Measurements from ENCODE around the gene SORCS2. TPM values are rescaled to one million over a fixed set of nuclear protein-coding genes. Genes with fewer than 3 reads are reported as not detected.

The SORCS2 gene
- polyA plus RNA-seq, 1 of the 3 experiments (the other 2 are of a cell fraction) = 1.6 TPM

DNA sequence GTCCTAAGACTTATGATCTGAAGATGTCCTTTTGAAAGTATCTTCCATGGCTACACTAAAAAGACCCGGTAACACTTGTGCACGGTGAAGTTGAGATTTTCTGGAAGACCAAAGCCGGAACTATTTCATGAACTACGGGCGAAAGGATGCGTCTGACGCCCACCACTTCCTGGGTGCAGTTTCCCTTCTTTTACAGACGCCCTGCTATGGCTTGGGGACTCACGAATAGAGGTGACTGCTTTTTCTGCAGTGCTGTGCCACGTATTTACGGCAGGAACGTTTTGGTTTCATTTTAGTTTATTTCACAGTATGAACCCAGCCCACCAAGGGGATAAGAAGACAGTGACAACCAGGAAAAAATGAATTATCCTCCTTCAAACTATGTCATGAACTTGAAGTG, 566.9 kb downstream of the SORCS2 start:
- H3F3A ChIP-seq (replicated peaks; ENCODE audit: insufficient read depth) = peaks cover 27% of the 10 kb centered on the region
- TF ChIP-seq MXI1 (IDR thresholded peaks at IDR 0.05; ENCODE audit: low read depth, low read length) (no peak), NFIC (IDR thresholded peaks at IDR 0.05; ENCODE audit: borderline replicate concordance) (no peak), TCF12 (IDR thresholded peaks at IDR 0.05) (no peak)
- TF ChIP-seq, protein P1, sequence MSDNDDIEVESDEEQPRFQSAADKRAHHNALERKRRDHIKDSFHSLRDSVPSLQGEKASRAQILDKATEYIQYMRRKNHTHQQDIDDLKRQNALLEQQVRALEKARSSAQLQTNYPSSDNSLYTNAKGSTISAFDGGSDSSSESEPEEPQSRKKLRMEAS (IDR thresholded peaks at IDR 0.05; ENCODE audit: low read depth) = no peak
- H3K27me3 ChIP-seq (ENCODE audit: insufficient read depth) = no peaks in the 10 kb centered on the region
- no peak overlapping the region for H2AFZ ChIP-seq (ENCODE audit: low read depth)
- no peak overlapping the region for H3K4me3 ChIP-seq (ENCODE audit: low read depth in 2 of 2, low read length in 1 of 2)
- CTCF ChIA-PET = interaction anchor here (3.5 to 7.4 kb wide), 3 partner anchors 11 to 227 kb away, joined by 15 to 135 read pairs (median 46); no protein-coding TSS in a partner anchor
- H4K20me1 ChIP-seq (ENCODE audit: insufficient read depth) = peaks cover 49% of the 10 kb centered on the region
- POLR2A ChIA-PET = no interaction called here
- H3K27ac ChIP-seq (ENCODE audit: low read depth in 2 of 2, low read length in 1 of 2) = no peak overlapping the region
- H3K4me1 ChIP-seq (ENCODE audit: control insufficient read depth in 1 of 2, insufficient read depth in 2 of 2, low read depth in 1 of 2, low read length in 1 of 2) = no peaks in the 10 kb centered on the region; a peak in 1 of 4 replicates
- peaks cover 48% of the 10 kb centered on the region for H3K79me2 ChIP-seq (ENCODE audit: insufficient read depth)
- no peaks in the 10 kb centered on the region for H3K9me2 ChIP-seq
- peaks cover 53 to 86% of the 10 kb centered on the region in 2 experiments for H3K36me3 ChIP-seq (replicated peaks in 1 of 2; ENCODE audit: control insufficient read depth in 1 of 2, insufficient read depth in 2 of 2, low read length in 1 of 2)
- no peak overlapping the region for H3K4me2 ChIP-seq
- no peak for DNase-seq
- no peaks in the 10 kb centered on the region for H3K9me3 ChIP-seq
- 95% methylated on average over 12 of the region's 12 CpGs for WGBS (ENCODE audit: low lambda C conversion rate)
- H3K9ac ChIP-seq = no peak overlapping the region

GRCh38 chr4:7759635-7760034, 567.3 kb downstream of the SORCS2 start:
- H3K9ac ChIP-seq = no peak overlapping the region
- ChIA-PET CTCF (interaction anchor here (3.5 to 7.4 kb wide), 3 partner anchors 10 to 227 kb away, joined by 15 to 135 read pairs (median 46); no protein-coding TSS in a partner anchor), POLR2A (no interaction called here)
- H3K4me2 ChIP-seq = no peak overlapping the region
- H3K79me2 ChIP-seq (ENCODE audit: insufficient read depth) = peaks cover 51% of the 10 kb centered on the region
- no peaks in the 10 kb centered on the region; a peak in 1 of 4 replicates for H3K4me1 ChIP-seq (ENCODE audit: control insufficient read depth in 1 of 2, insufficient read depth in 2 of 2, low read depth in 1 of 2, low read length in 1 of 2)
- DNase-seq = no peak
- no peak overlapping the region for H3K4me3 ChIP-seq (ENCODE audit: low read depth in 2 of 2, low read length in 1 of 2)
- peaks cover 31% of the 10 kb centered on the region for H3F3A ChIP-seq (replicated peaks; ENCODE audit: insufficient read depth)
- WGBS (ENCODE audit: low lambda C conversion rate) = 90% methylated on average over 3 of the region's 7 CpGs
- no peak overlapping the region for H3K27ac ChIP-seq (ENCODE audit: low read depth in 2 of 2, low read length in 1 of 2)
- no peaks in the 10 kb centered on the region for H3K9me2 ChIP-seq
- no peaks in the 10 kb centered on the region for H3K27me3 ChIP-seq (ENCODE audit: insufficient read depth)
- no peaks in the 10 kb centered on the region for H3K9me3 ChIP-seq
- peaks cover 53% of the 10 kb centered on the region for H4K20me1 ChIP-seq (ENCODE audit: insufficient read depth)
- H2AFZ ChIP-seq (ENCODE audit: low read depth) = no peak overlapping the region
- peaks cover 53 to 87% of the 10 kb centered on the region in 2 experiments for H3K36me3 ChIP-seq (replicated peaks in 1 of 2; ENCODE audit: control insufficient read depth in 1 of 2, insufficient read depth in 2 of 2, low read length in 1 of 2)
- no peak for TF ChIP-seq JUND (IDR thresholded peaks at IDR 0.05)
- TF ChIP-seq SMC3 (IDR thresholded peaks at IDR 0.05; ENCODE audit: low read depth, low read length) = no peak
- TF ChIP-seq, protein P2, sequence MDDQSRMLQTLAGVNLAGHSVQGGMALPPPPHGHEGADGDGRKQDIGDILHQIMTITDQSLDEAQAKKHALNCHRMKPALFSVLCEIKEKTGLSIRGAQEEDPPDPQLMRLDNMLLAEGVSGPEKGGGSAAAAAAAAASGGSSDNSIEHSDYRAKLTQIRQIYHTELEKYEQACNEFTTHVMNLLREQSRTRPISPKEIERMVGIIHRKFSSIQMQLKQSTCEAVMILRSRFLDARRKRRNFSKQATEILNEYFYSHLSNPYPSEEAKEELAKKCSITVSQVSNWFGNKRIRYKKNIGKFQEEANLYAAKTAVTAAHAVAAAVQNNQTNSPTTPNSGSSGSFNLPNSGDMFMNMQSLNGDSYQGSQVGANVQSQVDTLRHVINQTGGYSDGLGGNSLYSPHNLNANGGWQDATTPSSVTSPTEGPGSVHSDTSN (IDR thresholded peaks at IDR 0.05) = no peak
- no peak for TF ChIP-seq TCF12 (IDR thresholded peaks at IDR 0.05)
- TF ChIP-seq TAF1 (IDR thresholded peaks at IDR 0.05; ENCODE audit: borderline replicate concordance, low read depth, low read length) = no peak
- no peak for TF ChIP-seq FOXJ3 (CRISPR knock-in tag; IDR thresholded peaks at IDR 0.05)
- TF ChIP-seq REST (IDR thresholded peaks at IDR 0.05; ENCODE audit: low read depth, low read length) = no peak
- no peak for TF ChIP-seq MEF2A (IDR thresholded peaks at IDR 0.05; ENCODE audit: borderline replicate concordance, low read depth)
- no peak for TF ChIP-seq YY1 (IDR thresholded peaks at IDR 0.05; ENCODE audit: low read depth)
- TF ChIP-seq ELF1 (IDR thresholded peaks at IDR 0.05) = no peak
- no peak for TF ChIP-seq RCOR1 (IDR thresholded peaks at IDR 0.05; ENCODE audit: low read length)
- TF ChIP-seq FOSL2 (IDR thresholded peaks at IDR 0.05; ENCODE audit: borderline replicate concordance, low read depth) = no peak
- TF ChIP-seq, protein P3, sequence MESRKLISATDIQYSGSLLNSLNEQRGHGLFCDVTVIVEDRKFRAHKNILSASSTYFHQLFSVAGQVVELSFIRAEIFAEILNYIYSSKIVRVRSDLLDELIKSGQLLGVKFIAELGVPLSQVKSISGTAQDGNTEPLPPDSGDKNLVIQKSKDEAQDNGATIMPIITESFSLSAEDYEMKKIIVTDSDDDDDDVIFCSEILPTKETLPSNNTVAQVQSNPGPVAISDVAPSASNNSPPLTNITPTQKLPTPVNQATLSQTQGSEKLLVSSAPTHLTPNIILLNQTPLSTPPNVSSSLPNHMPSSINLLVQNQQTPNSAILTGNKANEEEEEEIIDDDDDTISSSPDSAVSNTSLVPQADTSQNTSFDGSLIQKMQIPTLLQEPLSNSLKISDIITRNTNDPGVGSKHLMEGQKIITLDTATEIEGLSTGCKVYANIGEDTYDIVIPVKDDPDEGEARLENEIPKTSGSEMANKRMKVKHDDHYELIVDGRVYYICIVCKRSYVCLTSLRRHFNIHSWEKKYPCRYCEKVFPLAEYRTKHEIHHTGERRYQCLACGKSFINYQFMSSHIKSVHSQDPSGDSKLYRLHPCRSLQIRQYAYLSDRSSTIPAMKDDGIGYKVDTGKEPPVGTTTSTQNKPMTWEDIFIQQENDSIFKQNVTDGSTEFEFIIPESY (IDR thresholded peaks at IDR 0.05; ENCODE audit: borderline replicate concordance, low read depth) = no peak

Measured in SK-N-SH (cell line).